ENCODE data around the gene SLC39A11. TPM values are rescaled to one million over a fixed set of nuclear protein-coding genes. Genes with fewer than 3 reads are reported as not detected.

Gene SLC39A11
- total and polyA plus RNA-seq, 2 of the 13 experiments (the other 11 are each of a cell fraction or from before 2014, with no cell fraction given): 17.2 to 31.5 TPM

GRCh38 chr17:72725433-72726068, 366.9 kb downstream of the SLC39A11 start (continued):
- no peak for TF ChIP-seq STAT6 (CRISPR knock-in tag; IDR thresholded peaks at IDR 0.05; ENCODE audit: borderline replicate concordance)
- TF ChIP-seq KDM2A (CRISPR knock-in tag; IDR thresholded peaks at IDR 0.05; ENCODE audit: borderline replicate concordance, low read depth): peak; percentile 81; the same call in 1 of the 2 replicates
- TF ChIP-seq ZNF839 (CRISPR knock-in tag; IDR thresholded peaks at IDR 0.05; ENCODE audit: borderline replicate concordance): no peak
- no peak for TF ChIP-seq ESRRA (CRISPR knock-in tag; IDR thresholded peaks at IDR 0.05; ENCODE audit: low read depth)
- no peak for TF ChIP-seq RNF219 (CRISPR knock-in tag; IDR thresholded peaks at IDR 0.05)
- TF ChIP-seq HNF1B (CRISPR knock-in tag; IDR thresholded peaks at IDR 0.05): peak; percentile 62
- TF ChIP-seq CBX2 (IDR thresholded peaks at IDR 0.05; ENCODE audit: low read depth, low read length): no peak
- TF ChIP-seq CBX2 (CRISPR knock-in tag; IDR thresholded peaks at IDR 0.05; ENCODE audit: low read depth): no peak
- no peak for TF ChIP-seq ZFP90 (CRISPR knock-in tag; IDR thresholded peaks at IDR 0.05; ENCODE audit: borderline replicate concordance)
- TF ChIP-seq NFYC (CRISPR knock-in tag; IDR thresholded peaks at IDR 0.05): no peak
- peak; percentile 61; the same call in 1 of the 2 replicates for TF ChIP-seq ELF3 (CRISPR knock-in tag; IDR thresholded peaks at IDR 0.05)
- TF ChIP-seq THAP8 (CRISPR knock-in tag; IDR thresholded peaks at IDR 0.05; ENCODE audit: borderline replicate concordance): no peak
- TF ChIP-seq MTA3 (CRISPR knock-in tag; IDR thresholded peaks at IDR 0.05): no peak
- no peak for TF ChIP-seq ATF4 (CRISPR knock-in tag; IDR thresholded peaks at IDR 0.05)
- TF ChIP-seq LCORL (IDR thresholded peaks at IDR 0.05): no peak
- no peak for TF ChIP-seq LCORL (CRISPR knock-in tag; IDR thresholded peaks at IDR 0.05)
- TF ChIP-seq ZNF773 (CRISPR knock-in tag; IDR thresholded peaks at IDR 0.05; ENCODE audit: borderline replicate concordance): no peak
- no peak for TF ChIP-seq ZBTB4 (CRISPR knock-in tag; IDR thresholded peaks at IDR 0.05; ENCODE audit: borderline replicate concordance)

Data from HepG2 (cell line).